Esophagus squamous epithelium (tissue), 5 donors: Measurements from ENCODE around the gene RAB24. TPM values are rescaled to one million over a fixed set of nuclear protein-coding genes. Genes with fewer than 3 reads are reported as not detected.
A peak's percentile ranks its signal among the peaks of the same experiment; 100 is the strongest.
"Not testable (repeated sequence)": the region's sequence is repeated elsewhere in the genome, so short reads cannot be mapped to it uniquely, and the experiment has no call there.

Experiments
- DNase-seq: peaks from one replicate; lab custom pipeline; 2025; lab: John Stamatoyannopoulos, UW
- H3K27ac ChIP-seq, 4 donors: fragments of 200-600 bp; sonication (generic); one replicate each; pipeline ENCODE4 v1.5.1; 2016 to 2019; ENCODE audit warnings: mild to moderate bottlenecking in 1 of 4
- H3K27me3 ChIP-seq, 4 donors: fragments of 200-600 bp; sonication (generic); 1 replicate in 3 of 4; 2 replicates in 1 of 4; pipeline versions ENCODE4 v1.5.1 to v1.6.0; 2017 to 2021; ENCODE audit warnings: antibody characterized with exemption in 1 of 4
- H3K36me3 ChIP-seq, 3 donors: fragments of 200-600 bp; sonication (generic); one replicate each; pipeline ENCODE4 v1.5.1; 2016 to 2019
- H3K4me1 ChIP-seq, 3 donors: fragments of 200-600 bp; sonication (generic); one replicate each; pipeline ENCODE4 v1.5.1; 2017 to 2019
- H3K4me3 ChIP-seq, 4 donors: fragments of 200-600 bp; sonication (generic); 1 replicate in 3 of 4; 2 replicates in 1 of 4; pipeline ENCODE4 v1.5.1; 2016 to 2019; ENCODE audit warnings: mild to moderate bottlenecking in 2 of 4, moderate library complexity in 1 of 4
- H3K9me3 ChIP-seq, 3 donors: fragments of 200-600 bp; sonication (generic); one replicate each; pipeline ENCODE4 v1.5.1; 2016 to 2019
- POLR2A ChIP-seq, 4 donors: fragments of 450-650 bp; IDR thresholded peaks; one replicate each; pipeline ENCODE4 v1.6.1; 2017; ENCODE audit warnings: antibody characterized with exemption in 4 of 4, mild to moderate bottlenecking in 4 of 4, moderate library complexity in 3 of 4
- WGBS, 2 donors: methylation state at CpG; one replicate each; pipeline ENCODE4 v1.1.5; 2018; 5-methylcytosine and 5-hydroxymethylcytosine counted together
- intact Hi-C: fragments of 100-400 bp; cut with DNase I; formaldehyde crosslinking; loops from one replicate; pipeline ENCODE4 v1.15.0; 2022
- total RNA-seq, 4 donors: library from RNA; depleted of rRNA; stranded (reverse); fragments of >200 nt; gene quantifications; one replicate each; pipeline ENCODE4 v1.1.0, GENCODE V29; 2016
- TF ChIP-seq, protein P1 (sequence below), 6 experiments: fragments of 450-650 bp in 4 of 6; fragments of 200-600 bp in 2 of 6; sonication (generic) in 2 of 6; IDR thresholded peaks; one replicate each; pipeline ENCODE4 v1.5.1; 2016 to 2019; ENCODE audit warnings: antibody characterized with exemption in 6 of 6, mild to moderate bottlenecking in 4 of 6, moderate library complexity in 4 of 6
- donor health status: DM: yes; HTN: yes; CAD: no.

RAB24 gene
- total RNA-seq, 4 donors from 2014 or later: 24.0 to 74.4 (median 49.8) TPM

DNA sequence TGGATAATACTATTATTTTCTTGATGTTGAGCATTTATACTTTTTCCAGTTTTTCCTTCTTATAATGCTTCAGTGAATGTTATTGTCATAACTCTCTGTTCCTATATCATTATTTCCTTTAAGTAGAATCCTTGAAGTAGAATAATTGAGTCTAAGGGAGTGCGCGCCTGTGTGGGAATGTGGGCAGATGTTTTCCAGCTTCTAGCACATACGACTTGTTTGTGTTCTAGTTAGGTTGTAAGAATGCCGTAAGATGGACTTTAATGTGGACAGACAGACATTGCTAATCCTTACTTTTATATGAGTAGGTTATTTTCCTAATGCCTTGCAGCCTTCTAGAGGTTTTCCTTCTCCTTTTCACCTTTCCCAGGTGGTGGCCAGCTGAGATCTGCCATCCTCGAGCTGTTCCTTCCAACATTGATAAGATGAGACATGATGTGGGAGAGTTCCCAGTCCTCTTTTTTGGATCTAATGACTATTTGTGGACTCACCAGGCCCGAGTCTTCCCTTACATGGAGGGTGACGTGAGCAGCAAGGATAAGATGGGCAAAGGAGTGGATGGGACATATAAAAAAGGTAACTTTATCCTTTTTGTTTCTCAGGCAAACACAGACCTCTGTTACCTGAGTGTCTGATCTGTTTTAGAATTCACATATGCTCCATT, 34.2 kb downstream of the RAB24 start:
- H3K4me3 ChIP-seq: no peak overlapping the region
- peaks cover 0 to 14% (median 0%) of the 10 kb centered on the region in 3 donors for H3K4me1 ChIP-seq
- no peak for DNase-seq
- intact Hi-C loops: no loop called here
- no peak for TF ChIP-seq POLR2A (IDR thresholded peaks at IDR 0.05)
- TF ChIP-seq, protein P1, sequence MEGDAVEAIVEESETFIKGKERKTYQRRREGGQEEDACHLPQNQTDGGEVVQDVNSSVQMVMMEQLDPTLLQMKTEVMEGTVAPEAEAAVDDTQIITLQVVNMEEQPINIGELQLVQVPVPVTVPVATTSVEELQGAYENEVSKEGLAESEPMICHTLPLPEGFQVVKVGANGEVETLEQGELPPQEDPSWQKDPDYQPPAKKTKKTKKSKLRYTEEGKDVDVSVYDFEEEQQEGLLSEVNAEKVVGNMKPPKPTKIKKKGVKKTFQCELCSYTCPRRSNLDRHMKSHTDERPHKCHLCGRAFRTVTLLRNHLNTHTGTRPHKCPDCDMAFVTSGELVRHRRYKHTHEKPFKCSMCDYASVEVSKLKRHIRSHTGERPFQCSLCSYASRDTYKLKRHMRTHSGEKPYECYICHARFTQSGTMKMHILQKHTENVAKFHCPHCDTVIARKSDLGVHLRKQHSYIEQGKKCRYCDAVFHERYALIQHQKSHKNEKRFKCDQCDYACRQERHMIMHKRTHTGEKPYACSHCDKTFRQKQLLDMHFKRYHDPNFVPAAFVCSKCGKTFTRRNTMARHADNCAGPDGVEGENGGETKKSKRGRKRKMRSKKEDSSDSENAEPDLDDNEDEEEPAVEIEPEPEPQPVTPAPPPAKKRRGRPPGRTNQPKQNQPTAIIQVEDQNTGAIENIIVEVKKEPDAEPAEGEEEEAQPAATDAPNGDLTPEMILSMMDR (IDR thresholded peaks at IDR 0.05): no peak
- peaks cover 8 to 100% (median 16%) of the 10 kb centered on the region in 3 donors for H3K36me3 ChIP-seq
- H3K27ac ChIP-seq: peak overlapping the region in 1 of 4 donors; percentile 20
- no peaks in the 10 kb centered on the region for H3K9me3 ChIP-seq
- WGBS, 2 donors: 90 to 92% methylated on average over 6 to 7 of the region's 7 CpGs
- no peaks in the 10 kb centered on the region for H3K27me3 ChIP-seq

- H3K27ac ChIP-seq: no peak overlapping the region
- H3K9me3 ChIP-seq: no peaks in the 10 kb centered on the region
- H3K4me1 ChIP-seq: peaks cover 0 to 14% (median 0%) of the 10 kb centered on the region in 3 donors
- intact Hi-C loops: no loop called here
- TF ChIP-seq, protein P1 (IDR thresholded peaks at IDR 0.05): no peak
- TF ChIP-seq POLR2A (IDR thresholded peaks at IDR 0.05): no peak
- no peak for DNase-seq
- no peak overlapping the region for H3K4me3 ChIP-seq
- 84 to 93% methylated on average over 10 to 14 of the region's 16 CpGs for WGBS, 2 donors
- H3K36me3 ChIP-seq: peaks cover 9 to 100% (median 23%) of the 10 kb centered on the region in 3 donors
- no peaks in the 10 kb centered on the region for H3K27me3 ChIP-seq
Observed at GRCh38 chr5:177265395-177265794, 38.1 kb downstream of the RAB24 start.

DNA sequence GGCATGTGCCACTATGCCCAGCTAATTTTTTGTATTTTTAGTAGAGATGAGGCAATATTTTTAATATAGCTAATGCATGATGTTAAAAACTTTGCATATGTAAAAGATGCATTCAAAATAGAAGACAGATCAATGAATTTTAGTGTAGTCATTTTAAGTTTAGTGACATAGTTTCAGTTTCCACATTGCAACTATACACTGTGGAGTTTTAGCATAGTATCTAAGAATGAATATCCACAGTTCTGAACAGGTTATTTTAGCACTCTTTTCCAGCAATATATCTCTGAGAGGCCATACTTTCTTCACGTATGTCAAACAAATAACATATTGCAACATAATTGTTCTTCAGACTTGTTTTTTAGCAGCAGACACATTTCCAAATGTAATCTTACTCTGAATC, 39.3 kb downstream of the RAB24 start:
- intact Hi-C loops: no loop called here
- WGBS, 2 donors: 76 to 81% methylated on average over 1 of the region's 1 CpG
- no peaks in the 10 kb centered on the region for H3K27me3 ChIP-seq
- TF ChIP-seq, protein P1 (IDR thresholded peaks at IDR 0.05): no peak
- no peak for TF ChIP-seq POLR2A (IDR thresholded peaks at IDR 0.05)
- peaks cover 0 to 2% (median 0%) of the 10 kb centered on the region in 3 donors for H3K4me1 ChIP-seq
- no peak overlapping the region for H3K4me3 ChIP-seq
- H3K27ac ChIP-seq: no peak overlapping the region
- no peak for DNase-seq
- no peaks in the 10 kb centered on the region for H3K9me3 ChIP-seq
- H3K36me3 ChIP-seq: peaks cover 11 to 100% (median 29%) of the 10 kb centered on the region in 3 donors

- TF ChIP-seq POLR2A (IDR thresholded peaks at IDR 0.05): no peak
- TF ChIP-seq, protein P1 (IDR thresholded peaks at IDR 0.05): no peak
- Histone ChIP-seq H3K36me3 (peaks cover 15 to 100% (median 43%) of the 10 kb centered on the region in 3 donors), H3K27me3 (no peaks in the 10 kb centered on the region), H3K4me3 (no peak overlapping the region), H3K4me1 (no peaks in the 10 kb centered on the region), H3K9me3 (no peaks in the 10 kb centered on the region), H3K27ac (no peak overlapping the region)
- DNase-seq: no peak
- intact Hi-C loops: no loop called here
- WGBS, 2 donors: 67 to 88% methylated on average over 1 of the region's 1 CpG
Observed at GRCh38 chr5:177261510-177261909, 42.0 kb downstream of the RAB24 start.

DNA sequence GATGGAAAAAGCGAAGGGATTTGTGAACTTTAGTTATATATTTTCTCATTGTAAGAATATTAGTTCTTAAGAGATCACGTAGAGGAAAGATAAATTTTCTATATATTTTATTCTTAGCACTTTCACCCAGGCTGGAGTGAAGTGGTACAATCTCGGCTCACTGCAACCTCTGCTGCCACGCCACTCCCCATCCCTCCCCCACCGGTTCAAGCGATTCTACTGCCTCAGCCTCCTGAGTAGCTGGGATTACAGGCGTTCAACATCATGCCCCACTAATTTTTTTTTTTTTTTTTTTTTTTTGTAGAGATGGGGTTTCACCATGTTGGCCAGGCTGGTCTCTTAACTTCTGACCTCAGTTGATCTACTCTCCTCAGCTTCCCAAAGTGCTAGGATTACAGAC, 42.6 kb downstream of the RAB24 start:
- DNase-seq: no peak
- Histone ChIP-seq H3K9me3 (no peaks in the 10 kb centered on the region), H3K27ac (no peak overlapping the region), H3K4me3 (no peak overlapping the region), H3K27me3 (no peaks in the 10 kb centered on the region), H3K4me1 (no peaks in the 10 kb centered on the region), H3K36me3 (peaks cover 11 to 100% (median 43%) of the 10 kb centered on the region in 3 donors)
- intact Hi-C loops: no loop called here
- 89 to 92% methylated on average over 7 of the region's 7 CpGs for WGBS, 2 donors
- no peak for TF ChIP-seq POLR2A (IDR thresholded peaks at IDR 0.05)
- TF ChIP-seq, protein P1 (IDR thresholded peaks at IDR 0.05): no peak

DNA sequence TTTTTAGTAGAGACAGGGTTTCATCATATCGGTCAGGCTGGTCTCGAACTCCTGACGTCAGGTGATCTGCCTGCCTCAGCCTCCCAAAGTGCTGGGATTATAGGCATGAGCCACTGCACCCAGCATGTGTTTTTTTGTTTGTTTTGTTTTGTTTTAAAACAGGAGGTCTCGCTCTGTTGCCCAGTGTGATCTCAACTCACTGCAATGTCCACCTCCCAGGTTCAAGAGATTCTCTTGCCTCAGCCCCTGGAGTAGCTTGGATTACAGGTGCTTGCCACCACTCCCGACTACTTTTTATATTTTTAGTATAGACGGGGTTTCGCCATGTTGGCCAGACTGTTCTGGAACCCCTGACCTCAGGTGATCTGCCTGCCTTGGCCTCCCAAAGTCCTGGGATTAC, 44.8 kb downstream of the RAB24 start:
- WGBS, 2 donors: 93 to 94% methylated on average over 5 to 7 of the region's 7 CpGs
- H3K4me3 ChIP-seq, H3K27ac ChIP-seq, intact Hi-C loops, DNase-seq, H3K27me3 ChIP-seq, H3K9me3 ChIP-seq, H3K4me1 ChIP-seq: not testable (repeated sequence)
- H3K36me3 ChIP-seq: peaks cover 8 to 100% (median 39%) of the 10 kb centered on the region in 3 donors
